Measurements from ENCODE around the gene TMEM139.
"Not testable (repeated sequence)": the region's sequence is repeated elsewhere in the genome, so short reads cannot be mapped to it uniquely, and the experiment has no call there.

- TF ChIP-seq CTCF (IDR thresholded peaks at IDR 0.05); REST (IDR thresholded peaks at IDR 0.05; ENCODE audit: insufficient read depth in 1 of 2, low read depth in 2 of 2, low read length in 1 of 2); POLR2AphosphoS5 (IDR thresholded peaks at IDR 0.05; ENCODE audit: low read depth, low read length); TCF7L2 (IDR thresholded peaks at IDR 0.05; ENCODE audit: low read depth, low read length); SIN3A (IDR thresholded peaks at IDR 0.05; ENCODE audit: borderline replicate concordance, insufficient read depth, low read depth, low read length): not testable (repeated sequence)
Measured at GRCh38 chr7:143264196-143264568, 20.6 kb upstream of the TMEM139 start.
